Activated CD8-positive, alpha-beta memory T cell treated with anti-CD3 and anti-CD28 coated beads for 36 hours (primary cell): Measurements from ENCODE around the gene SST. TPM values are rescaled to one million over a fixed set of nuclear protein-coding genes. Genes with fewer than 3 reads are reported as not detected.
"Not testable (repeated sequence)": the region's sequence is repeated elsewhere in the genome, so short reads cannot be mapped to it uniquely, and the experiment has no call there.

ENCODE experiments used
- CTCF ChIA-PET: fragments of 350-600 bp; sonication (Branson Sonifier 250); formaldehyde crosslinking; loops from one replicate; lab custom pipeline; 2021; ENCODE audit warnings: antibody characterized with exemption; lab: Charles Lee
- POLR2A ChIA-PET: fragments of 350-600 bp; sonication (Branson Sonifier 250); formaldehyde crosslinking; loops from one replicate; lab custom pipeline; 2021; ENCODE audit warnings: antibody characterized with exemption; lab: Charles Lee
- total RNA-seq, 2 experiments: library from RNA; stranded (reverse); gene quantifications; one replicate each; pipeline ENCODE4 v1.2.3, GENCODE V29; 2021

SST gene
- total RNA-seq, 2 experiments from 2014 or later = not detected

DNA sequence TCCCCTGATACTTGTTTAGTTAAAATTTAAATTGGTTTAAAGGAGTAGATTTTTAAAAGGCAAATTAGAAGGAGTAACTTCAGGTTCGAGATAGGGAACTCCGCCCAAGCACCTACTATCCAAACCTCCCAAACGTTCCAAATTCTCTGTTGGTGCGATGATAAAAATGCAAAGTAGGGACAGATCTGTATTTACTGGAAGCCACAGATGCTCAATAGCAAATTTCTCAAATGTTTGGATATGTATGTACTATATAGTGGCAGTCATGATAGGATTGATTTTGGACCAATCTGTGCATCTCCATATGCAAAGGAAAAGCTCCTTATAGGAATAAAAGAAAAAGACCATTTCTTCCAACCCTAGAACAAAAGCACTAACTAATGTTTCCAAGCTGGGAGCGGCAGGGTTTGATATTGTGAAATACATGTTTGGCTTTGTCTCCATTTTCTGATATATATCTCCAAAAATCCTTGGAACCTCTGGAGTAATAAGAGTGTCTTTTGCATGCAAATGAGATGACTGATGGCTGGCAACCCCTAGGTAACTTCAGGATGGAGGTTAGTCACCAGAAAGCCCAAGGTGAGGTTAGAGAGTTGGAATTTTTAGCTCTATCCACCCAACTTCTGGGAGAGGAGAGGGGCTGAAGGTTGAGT lies 16.6 kb upstream of the SST start:
- ChIA-PET POLR2A (no interaction called here), CTCF (interaction anchor here (1.3 kb wide), 1 partner anchor 9 kb away, joined by 5 read pairs; no protein-coding TSS in a partner anchor)

DNA sequence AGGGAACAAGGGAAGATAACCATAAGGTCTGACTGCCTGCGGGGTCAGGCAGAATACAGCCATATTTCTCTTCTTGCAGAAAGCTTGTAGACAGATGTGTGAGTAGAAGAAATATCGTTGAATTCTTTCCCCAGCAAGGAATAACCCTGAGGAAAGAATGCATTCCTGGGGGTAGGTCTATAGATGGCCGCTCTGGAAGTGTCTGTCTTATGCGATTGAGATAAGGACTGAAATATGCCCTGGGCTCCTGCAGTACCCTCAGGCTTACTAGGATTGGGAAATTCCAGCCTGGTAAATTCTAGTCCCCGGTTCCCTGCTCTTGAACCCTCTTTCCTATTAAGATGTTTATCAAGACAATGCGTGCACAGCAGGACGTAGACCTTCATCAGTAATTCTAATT lies 15.8 kb upstream of the SST start:
- CTCF ChIA-PET = no interaction called here

DNA sequence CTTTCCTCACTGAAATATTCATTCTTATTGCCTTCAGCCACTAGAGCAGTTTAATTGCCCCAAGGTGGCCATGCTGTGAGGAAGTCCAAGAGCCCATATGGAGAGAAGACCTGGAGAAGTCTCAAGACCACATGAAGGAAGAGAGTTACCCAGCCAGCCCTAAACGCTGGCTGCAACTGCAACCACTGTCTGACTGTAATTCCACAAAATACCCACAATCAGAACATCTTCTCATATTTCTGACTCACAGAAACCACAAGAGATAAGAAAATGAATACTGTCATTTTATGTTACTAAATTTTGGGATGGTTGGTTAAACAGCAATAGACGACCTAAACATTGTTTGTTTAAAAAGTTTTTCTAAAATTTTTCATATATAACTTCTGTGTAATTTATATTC lies 14.7 kb upstream of the SST start:
- ChIA-PET CTCF (no interaction called here), POLR2A (no interaction called here)

More for the DNA sequence above, 15.8 kb upstream of the SST start:
- POLR2A ChIA-PET = no interaction called here

DNA sequence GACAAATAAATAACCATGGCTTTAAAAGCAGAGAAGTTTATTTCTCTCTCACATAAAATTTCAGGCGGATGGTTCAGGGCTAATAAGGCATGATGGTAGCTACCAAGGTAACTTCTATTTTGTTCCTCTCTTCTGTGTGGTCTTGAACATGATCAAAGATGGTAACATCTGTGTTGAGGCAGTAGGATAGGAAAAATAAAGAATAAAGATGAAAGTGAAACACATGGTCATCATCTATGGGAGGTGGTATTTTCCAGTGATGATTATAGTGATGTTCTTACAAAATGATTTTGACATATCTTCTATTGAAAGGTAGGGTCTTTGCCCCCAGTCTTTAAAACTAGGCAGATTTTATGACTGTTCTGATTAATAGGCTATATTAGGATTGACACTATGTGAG lies 14.2 kb upstream of the SST start:
- POLR2A ChIA-PET = no interaction called here
- CTCF ChIA-PET = no interaction called here

DNA sequence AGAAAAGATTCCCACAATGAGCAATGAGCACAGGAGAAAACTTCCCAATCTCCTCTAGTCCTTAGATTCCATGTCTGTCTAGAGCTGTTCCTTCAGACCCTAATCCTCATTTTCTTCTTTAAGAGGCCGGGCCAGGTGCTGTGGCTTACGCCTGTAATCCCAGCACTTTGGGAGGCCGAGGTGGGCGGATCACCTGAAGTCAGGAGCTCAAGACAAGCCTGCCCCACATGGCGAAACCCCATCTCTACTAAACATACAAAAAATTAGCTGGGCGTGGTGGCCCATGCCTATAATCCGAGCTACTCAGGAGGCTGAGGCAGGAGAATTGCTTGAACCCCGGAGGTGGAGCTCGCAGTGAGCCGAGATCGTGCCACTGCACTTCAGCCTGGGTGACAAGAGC lies 11.6 kb upstream of the SST start:
- CTCF ChIA-PET = interaction anchor here (0.6 to 7.9 kb wide), 5 partner anchors 66 to 1116 kb away, joined by 3 to 130 read pairs (median 4); no protein-coding TSS in a partner anchor
- POLR2A ChIA-PET = not testable (repeated sequence)

DNA sequence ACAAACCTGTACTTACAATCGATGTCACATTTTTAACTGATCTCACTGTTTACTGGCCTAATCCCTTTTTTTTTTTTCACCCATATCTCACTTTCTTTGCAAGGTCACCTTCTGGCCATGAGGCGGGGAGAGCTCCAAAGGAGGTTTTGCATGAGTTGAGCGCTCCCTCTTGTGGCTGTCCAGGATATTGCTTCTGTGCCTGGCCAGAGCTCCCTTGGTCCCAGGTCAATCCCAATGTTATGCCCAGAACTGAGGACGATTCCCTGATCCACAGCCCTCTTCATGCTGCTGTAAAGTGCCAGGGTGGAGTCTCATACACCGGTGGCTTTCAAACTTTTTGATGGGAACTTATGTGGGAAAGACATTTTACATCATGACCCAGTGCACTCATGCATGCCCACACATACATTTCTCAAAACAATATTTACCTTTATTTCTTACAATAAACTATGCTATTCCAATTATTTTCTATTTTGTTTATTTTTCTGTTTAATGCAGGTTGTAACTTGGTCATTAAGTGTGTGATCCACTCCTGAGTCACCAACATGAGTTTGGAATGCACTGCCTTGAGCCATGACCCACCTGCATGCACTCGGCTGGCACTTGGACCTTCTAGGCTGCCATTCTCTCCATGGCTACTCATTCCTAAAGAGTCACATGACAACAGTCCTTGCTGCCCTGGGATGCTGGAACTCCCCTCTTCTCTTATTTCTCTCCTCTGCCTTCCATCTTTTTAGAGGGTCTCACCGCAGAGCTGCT lies 9.6 kb upstream of the SST start:
- CTCF ChIA-PET = interaction anchor here (0.6 to 7.9 kb wide), 36 partner anchors 9 to 684 kb away, joined by 3 to 130 read pairs (median 4); partner anchors contain the start of gene RTP4
- POLR2A ChIA-PET = interaction anchor here (0.6 to 0.7 kb wide), 2 partner anchors 460 to 741 kb away, joined by 3 read pairs; no protein-coding TSS in a partner anchor

DNA sequence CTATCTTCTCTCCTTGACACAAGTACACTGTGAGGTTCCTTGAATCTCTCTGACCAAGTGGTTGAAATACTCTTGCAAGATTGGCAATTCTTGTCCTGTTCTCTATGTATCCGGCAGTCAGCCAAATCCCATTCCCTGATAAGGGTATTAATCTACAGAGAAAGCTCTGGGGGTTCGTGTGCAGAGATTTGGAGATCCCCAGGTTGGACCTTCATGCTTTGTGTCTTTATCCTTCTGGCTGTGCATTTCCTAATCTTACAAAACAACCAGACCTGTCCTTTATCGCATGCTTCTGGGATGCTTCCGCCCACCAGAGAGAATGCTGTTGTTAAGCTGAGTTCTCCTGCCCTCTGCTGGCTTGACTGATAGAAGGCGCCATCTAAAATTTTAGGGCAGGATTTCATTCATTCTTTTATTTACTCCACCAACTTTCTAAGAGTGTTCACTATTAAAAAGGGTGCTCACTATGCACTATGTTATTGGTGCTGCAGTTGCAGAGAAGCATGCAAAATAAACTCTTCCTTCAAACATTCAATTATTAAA lies 8.6 kb upstream of the SST start:
- ChIA-PET CTCF (interaction anchor here (0.6 to 7.9 kb wide), 21 partner anchors 9 to 585 kb away, joined by 3 to 130 read pairs (median 4); no protein-coding TSS in a partner anchor), POLR2A (no interaction called here)

DNA sequence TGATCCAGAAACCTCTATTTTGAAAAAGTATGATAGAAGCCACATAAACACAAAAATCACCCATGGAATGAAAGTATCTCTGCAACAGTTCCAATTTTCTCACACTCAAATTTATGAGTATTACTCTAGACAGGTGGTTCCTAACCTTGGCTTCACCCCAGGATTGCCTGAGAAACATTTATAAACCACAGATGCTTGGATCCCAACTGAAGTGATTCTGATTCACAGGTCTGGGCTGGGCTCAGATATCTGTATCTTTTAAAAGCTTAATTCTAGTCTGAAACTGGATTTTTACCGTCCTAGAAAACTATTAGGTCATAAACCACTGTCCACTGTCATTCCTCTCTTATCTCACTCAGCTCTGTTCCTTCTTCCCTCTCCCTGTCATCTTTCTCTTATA lies 7.4 kb upstream of the SST start:
- ChIA-PET POLR2A (no interaction called here), CTCF (interaction anchor here (1.2 to 7.9 kb wide), 4 partner anchors 10 to 358 kb away, joined by 3 to 130 read pairs (median 16); partner anchors contain the start of gene RTP2)

DNA sequence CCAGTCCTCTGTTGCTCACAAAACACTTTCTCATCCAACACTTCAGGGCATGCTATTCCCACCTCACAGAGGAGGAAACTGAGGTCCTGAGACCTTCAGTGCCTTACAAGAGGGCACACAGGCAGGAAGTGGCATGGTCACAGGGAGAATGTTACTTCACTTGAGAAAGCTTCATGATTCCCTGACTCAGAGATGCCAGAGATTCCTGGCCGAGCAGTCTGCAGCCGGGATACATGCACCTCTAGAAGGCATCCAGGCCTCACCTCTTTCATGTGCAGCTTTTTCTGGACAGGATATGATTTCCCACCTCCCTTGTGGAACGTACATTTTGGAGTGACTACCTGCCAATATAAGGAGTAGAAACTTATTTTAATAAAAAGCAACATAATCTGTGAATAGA lies 2.8 kb upstream of the SST start:
- POLR2A ChIA-PET = no interaction called here
- CTCF ChIA-PET = no interaction called here

DNA sequence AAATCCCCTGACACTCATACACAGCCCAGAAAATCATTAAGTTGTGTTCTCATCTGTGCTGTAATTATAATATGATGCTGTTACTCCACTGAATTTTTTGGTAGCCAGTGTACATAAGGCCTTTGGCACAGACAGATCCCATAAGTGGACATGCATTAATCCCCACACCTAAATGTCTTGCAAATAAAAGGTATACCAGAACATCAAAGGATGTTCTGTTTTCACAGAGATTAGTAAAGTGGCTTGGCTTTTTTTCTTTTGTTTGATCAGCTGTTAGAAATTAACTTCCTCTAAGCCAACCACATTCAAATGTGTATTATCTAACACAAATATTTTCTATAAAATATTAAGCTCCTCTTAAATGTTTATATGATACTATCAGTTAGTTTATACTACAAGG lies 2.7 kb downstream of the SST start:
- POLR2A ChIA-PET = no interaction called here
- CTCF ChIA-PET = interaction anchor here (1.5 to 4.5 kb wide), 2 partner anchors 12 to 349 kb away, joined by 3 to 20 read pairs; no protein-coding TSS in a partner anchor

DNA sequence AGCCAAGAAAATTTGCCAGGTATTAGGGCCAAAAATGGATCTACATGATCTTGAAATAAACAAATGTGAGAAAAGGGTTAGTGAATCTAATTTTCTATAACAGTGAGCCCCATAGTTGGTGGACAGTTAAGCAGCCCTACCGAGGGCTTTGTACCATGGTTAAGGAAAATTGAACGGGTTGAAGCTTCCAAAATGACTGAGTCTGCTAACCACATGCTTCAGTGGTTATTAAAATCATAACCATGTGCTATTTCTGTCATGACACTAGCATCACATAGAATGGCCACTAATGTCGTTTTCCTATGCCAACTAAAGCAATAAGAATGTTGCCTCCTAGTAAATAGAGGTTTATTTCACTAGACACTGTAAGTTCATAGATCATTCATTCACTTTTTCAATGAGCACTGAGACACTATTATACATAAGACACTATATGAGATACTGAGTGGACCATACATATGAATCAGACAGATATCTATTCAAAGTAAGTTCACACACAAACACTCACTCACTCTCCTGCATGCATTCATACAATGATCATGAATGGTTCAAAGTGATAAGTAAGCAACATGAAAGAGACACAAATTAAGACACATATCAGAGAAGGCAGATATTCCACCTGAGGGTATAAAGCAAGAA lies 4.3 kb downstream of the SST start:
- ChIA-PET CTCF (interaction anchor here (0.9 kb wide), 1 partner anchor 14 kb away, joined by 3 read pairs; no protein-coding TSS in a partner anchor), POLR2A (no interaction called here)

DNA sequence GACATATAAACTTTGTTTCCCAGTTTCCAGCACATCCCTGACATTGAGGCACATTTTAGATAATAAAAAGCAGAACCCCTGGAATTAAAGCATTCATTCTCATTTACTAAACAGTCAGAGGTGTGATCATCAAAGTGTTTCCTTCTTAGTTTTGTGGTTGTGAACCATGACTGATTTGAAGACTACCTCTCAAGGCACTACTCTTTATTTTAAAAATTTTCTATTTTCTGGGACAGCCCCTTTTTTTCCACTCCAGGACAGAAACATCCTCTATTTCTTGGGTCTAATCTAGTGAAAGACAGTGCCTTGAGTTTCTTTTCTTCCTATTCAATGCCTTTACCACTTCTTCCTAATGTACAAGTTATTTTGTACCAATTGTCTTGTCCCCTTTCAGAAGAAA lies 5.2 kb downstream of the SST start:
- ChIA-PET POLR2A (no interaction called here), CTCF (interaction anchor here (0.9 kb wide), 1 partner anchor 14 kb away, joined by 3 read pairs; no protein-coding TSS in a partner anchor)

DNA sequence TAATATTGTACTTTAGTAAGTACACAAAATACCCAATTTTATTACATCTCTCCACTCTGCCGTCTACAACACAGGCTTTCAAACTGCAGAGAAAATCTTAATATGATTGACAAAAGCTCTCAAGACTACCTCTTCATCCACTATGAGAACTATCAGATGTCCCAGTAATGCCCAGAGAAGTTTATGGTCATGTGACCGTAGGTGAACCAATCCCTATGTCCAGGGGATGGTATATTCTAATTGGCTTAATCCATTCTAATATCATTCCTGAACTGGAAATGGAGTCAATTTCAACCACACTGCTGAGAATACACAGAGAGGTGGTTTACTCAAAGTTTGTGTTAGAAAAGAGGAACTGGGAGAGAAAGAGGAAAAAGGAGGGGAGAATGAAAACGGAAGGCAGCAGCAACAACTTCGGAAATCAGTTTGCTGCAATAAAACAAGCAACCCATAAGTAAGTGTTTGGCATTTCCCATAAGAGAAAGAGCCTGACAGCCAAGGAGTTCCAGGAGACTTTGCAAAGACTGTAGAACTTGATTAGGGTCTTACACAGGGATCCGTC lies 7.3 kb downstream of the SST start:
- POLR2A ChIA-PET = no interaction called here

DNA sequence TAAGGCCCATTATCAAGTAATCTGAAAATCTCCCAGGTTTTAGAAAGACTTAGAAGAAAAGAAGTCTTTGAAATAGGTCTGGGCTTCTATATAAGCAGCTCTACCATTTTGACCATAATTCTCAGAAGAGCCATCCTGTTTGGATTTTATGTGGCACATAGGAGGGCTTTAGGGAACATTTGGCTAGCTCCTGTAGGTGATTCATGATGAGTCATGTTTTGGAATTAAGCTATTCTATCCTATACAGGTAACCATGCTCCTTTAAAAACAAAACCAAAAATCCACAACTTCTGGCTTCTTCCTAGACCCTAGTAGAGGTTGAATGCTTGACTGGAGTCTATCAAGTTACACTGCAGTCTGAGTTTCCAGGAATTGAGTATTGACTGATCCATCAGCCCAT lies 8.9 kb downstream of the SST start:
- ChIA-PET CTCF (no interaction called here), POLR2A (no interaction called here)

More for the DNA sequence above, 7.3 kb downstream of the SST start:
- CTCF ChIA-PET = interaction anchor here (0.8 kb wide), 1 partner anchor 17 kb away, joined by 3 read pairs; no protein-coding TSS in a partner anchor

DNA sequence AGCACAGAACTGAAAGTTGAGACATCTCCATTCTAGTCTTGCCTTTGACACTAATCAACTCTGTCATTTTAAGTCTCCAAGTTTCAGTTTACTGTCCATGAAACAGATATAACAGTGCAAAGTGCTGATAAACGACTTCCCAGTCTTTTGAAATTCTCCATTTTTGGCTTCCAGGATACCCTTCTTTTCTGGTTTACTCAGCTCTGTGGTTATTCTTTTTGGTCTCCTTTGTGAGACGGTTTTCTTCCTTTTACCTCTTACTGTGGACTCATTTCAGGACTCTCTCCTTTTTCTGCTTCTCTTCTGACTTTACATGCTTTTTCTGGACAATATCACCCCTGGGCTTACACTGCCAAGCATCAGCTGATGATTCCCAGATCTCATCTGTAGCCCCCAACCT lies 18.9 kb downstream of the SST start:
- ChIA-PET POLR2A (no interaction called here), CTCF (no interaction called here)

DNA sequence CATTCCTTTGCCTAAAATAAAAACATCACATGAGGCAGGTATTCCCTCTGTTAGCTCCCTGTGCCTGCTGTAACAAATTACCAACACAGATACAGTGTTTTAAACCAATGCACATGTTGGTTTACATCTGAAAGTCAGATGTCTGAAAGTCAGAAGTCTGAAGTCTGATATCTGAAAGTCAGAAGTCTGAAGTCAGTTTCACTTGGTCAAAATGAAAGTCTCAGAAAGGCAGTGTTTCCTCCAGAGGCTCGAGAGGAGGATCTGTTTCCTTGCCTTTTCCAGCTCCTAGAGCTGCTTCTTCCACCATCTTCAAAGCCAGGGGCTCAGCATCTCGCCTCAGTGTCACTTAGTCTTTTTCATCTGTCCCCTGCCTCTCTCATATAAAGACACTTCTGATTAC lies 22.0 kb downstream of the SST start:
- CTCF ChIA-PET = no interaction called here
- POLR2A ChIA-PET = no interaction called here

DNA sequence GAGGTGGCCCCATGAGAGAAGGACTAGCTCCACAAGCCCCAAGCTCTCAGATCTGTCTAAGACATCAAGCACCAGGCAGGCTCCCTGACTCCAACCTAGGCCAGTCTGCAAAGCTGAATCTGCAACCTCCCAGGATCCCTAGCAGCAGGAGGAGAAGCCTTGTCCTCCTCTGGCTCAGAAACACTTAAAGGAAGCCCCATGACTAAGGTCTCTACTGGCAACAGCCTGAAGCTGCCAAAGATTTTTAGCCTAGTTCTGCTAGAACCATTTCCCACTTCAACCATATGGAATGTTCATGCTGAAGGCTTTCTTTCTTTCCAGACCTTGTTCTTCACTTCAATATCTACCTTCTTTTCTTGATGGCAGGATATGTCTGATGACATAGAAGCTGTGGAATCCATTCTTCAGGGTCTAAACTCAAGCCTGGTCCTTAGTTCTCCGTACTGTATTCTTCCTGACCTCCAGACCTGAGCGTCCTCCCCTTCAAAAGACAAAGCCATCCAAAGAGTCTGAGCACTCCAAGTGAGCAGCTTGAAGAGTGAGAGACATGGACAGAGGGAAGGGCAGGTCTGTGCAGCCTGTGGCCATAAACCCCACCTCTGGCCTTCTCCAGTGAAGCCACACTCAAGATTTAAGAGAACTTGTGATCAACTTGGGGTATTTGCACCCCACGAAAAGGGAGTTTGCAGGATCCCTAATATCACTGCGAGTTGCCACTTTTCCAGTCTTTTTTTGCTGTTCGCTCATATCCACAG lies 23.1 kb downstream of the SST start:
- ChIA-PET POLR2A (no interaction called here), CTCF (interaction anchor here (1.0 kb wide), 1 partner anchor 32 kb away, joined by 3 read pairs; no protein-coding TSS in a partner anchor)

DNA sequence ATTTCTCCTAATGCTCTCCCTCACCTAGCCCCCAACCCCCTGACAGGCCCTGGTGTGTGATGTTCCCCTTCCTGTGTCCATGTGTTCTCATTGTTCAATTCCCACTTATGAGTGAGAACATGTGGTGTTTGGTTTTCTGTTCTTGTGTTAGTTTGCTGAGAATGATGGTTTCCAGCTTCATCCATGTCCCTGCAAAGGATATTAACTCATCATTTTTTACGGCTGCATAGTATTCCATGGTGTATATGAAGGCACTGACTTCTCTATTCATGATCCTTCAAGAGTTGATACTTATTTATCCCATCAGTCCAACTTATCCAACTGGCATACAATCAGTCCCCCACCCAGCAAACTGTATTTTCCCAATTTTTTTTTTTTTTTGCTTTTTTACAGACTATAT lies 24.8 kb downstream of the SST start:
- CTCF ChIA-PET, POLR2A ChIA-PET: not testable (repeated sequence)
